ENCODE data around the gene MLLT10. TPM values are rescaled to one million over a fixed set of nuclear protein-coding genes. Genes with fewer than 3 reads are reported as not detected.
"Not testable (repeated sequence)": the region's sequence is repeated elsewhere in the genome, so short reads cannot be mapped to it uniquely, and the experiment has no call there.

MLLT10 gene
- total RNA-seq, 4 donors from 2014 or later: 33.4 to 58.1 (median 43.6) TPM

DNA sequence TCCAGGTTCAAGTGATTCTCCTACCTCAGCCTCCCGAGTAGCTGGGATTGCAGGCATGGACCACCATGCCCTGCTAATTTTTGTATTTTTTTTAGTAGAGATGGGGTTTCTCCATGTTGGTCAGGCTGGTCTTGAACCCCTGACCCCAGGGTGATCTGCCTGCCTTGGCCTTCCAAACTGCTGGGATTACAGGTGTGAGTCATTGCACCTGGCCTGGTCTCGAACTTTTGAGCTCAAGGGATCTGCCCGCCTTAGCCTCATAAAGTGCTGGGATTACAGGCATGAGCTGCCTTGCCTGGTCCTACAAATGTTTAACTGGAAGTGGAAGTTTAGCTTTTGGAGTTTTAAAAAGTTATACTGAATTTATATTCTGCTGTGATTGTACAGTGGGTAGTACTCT is 2.8 kb downstream of the MLLT10 start:
- ATAC-seq (ENCODE audit: low FRiP score) (no peak), DNase-seq (ENCODE audit: low spot score) (no peak)
- TF ChIP-seq, protein P1, sequence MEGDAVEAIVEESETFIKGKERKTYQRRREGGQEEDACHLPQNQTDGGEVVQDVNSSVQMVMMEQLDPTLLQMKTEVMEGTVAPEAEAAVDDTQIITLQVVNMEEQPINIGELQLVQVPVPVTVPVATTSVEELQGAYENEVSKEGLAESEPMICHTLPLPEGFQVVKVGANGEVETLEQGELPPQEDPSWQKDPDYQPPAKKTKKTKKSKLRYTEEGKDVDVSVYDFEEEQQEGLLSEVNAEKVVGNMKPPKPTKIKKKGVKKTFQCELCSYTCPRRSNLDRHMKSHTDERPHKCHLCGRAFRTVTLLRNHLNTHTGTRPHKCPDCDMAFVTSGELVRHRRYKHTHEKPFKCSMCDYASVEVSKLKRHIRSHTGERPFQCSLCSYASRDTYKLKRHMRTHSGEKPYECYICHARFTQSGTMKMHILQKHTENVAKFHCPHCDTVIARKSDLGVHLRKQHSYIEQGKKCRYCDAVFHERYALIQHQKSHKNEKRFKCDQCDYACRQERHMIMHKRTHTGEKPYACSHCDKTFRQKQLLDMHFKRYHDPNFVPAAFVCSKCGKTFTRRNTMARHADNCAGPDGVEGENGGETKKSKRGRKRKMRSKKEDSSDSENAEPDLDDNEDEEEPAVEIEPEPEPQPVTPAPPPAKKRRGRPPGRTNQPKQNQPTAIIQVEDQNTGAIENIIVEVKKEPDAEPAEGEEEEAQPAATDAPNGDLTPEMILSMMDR (IDR thresholded peaks at IDR 0.05): no peak

DNA sequence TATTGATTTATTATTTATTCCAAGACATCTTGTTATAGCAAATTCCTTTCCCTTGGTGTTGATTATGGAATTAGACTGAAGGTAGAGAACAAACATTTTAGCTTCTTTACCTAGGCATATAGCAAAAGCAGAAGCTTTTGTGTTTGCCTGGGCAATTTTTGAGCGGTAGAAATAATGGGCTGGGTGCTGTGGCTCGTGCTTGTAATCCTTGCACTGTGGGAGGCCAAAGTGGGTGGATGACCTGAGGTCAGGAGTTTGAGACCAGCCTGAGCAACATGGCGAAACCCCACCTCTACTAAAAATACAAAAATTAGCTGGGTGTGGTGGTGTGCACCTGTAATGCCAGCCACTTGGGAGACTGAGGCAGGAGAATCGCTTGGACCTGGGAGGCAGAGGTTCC is 6.7 kb downstream of the MLLT10 start:
- DNase-seq (ENCODE audit: low spot score); ATAC-seq (ENCODE audit: low FRiP score): not testable (repeated sequence)

DNA sequence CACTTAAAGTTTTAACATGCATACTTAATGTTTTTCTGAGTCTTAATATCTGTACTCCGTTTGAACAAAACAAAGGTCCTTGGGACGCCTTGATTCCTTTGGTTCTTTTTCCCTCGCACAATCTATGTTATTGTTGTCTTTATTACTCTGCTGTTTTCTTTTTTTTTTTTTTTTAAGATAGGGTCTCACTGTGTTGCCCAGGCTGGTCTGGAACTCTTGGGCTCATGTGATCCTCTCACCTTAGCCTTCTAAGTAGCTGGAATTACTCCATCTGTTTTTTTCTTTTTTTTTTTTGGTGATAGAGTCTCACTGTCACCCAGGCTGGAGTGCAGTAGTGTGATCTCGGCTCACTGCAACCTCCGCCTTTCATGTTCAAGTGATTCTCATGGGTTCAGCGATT is 13.2 kb downstream of the MLLT10 start:
- DNase-seq (ENCODE audit: low spot score) (no peak), ATAC-seq (ENCODE audit: low FRiP score) (no peak)
- TF ChIP-seq, protein P1 (IDR thresholded peaks at IDR 0.05): no peak

DNA sequence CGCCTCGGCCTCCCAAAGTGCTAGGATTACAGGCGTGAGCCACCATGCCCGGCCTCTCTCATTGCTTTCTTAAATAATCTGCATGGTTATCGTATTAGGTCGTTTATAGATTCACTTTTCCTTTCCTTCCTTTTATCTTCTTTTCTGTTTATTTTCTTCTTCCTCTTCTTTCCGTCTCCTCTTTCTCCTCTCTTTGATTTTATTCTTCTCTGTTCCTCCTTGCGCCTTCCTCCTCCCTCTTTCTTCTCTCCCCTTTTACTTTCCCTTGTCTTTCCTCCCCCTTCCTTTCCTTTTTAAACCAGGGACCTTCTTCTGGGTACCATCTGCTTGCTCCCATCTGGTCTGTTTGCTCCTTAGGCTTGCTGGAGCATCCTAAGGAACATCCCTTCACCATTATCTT is 18.6 kb downstream of the MLLT10 start:
- TF ChIP-seq, protein P1 (IDR thresholded peaks at IDR 0.05): no peak
- DNase-seq (ENCODE audit: low spot score): no peak
- ATAC-seq (ENCODE audit: low FRiP score): no peak

DNA sequence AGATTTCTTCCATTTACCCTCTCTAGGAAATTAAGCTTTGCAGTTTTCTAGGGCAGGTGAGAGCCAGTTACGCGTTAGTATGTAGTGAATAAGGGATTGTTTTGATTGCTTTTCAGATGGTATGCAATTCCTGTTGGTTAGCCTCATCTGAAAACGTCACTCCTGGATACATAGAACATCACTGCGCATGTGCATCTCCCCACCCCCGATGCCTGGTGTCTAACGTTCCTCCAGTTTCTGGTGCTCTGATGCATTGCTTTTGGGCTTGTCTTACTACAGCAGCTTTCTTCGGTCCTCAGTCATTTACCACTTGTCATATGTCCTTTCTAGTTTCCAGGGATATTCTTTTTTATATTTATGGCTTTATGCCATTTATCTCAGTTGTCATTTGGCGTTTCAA is 22.5 kb downstream of the MLLT10 start:
- DNase-seq (ENCODE audit: low spot score) (no peak), ATAC-seq (ENCODE audit: low FRiP score) (no peak)
- TF ChIP-seq, protein P1 (IDR thresholded peaks at IDR 0.05): no peak

DNA sequence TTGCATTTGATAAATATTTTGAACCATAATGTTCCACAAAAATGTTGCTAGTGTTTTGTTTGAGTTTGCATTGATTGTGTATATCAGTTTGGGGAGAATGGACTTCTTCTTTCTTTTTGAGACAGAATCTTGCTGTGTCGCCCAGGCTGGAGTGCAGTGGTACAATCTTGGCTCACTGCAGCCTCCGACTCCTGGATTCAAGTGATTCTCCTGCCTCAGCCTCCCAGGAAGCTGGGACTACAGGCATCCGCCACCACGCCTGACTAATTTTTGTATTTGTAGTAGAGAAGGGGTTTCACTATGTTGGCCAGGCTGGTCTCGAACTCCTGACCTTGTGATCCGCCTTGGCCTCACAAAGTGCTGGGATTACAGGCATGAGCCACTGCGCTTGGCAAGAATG is 25.0 kb downstream of the MLLT10 start:
- ATAC-seq (ENCODE audit: low FRiP score); DNase-seq (ENCODE audit: low spot score): not testable (repeated sequence)

DNA sequence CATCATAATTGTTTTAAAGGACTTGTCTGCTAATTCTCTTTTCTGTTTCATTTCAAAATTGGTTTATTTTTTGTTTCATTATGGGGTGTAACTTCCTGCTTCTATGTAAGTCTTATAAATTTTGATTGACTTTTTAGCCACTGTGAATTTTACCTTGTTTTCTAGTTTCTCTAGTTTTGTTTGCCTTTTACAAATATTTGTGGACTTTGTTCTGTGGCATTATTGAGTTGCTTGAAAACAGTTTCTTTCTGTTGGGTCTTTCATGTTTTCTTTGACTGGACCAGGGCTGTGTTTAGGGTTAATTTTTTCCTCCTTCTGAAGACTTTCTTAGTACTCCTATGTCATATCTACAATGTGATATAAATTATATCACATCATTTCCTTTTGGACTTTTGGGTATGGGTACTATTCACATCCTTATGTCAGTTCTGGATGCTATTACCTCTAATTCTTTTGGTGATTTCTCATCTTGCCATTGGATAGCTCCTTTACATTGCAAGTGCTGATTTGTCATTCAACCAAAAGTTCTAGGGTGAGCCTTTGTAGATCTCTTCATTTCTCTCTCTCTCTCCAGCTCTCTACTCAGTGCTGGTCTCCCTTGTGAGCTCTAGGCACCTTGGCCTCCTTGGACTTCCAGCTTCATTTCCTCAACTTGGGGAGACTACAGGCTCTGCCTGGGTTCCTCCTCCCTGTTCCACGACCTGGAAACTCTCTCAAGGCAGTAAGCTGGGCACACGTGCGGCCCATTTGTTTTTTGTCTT is 36.9 kb downstream of the MLLT10 start:
- DNase-seq (ENCODE audit: low spot score) (no peak), ATAC-seq (ENCODE audit: low FRiP score) (no peak)
- TF ChIP-seq, protein P1 (IDR thresholded peaks at IDR 0.05): no peak

DNA sequence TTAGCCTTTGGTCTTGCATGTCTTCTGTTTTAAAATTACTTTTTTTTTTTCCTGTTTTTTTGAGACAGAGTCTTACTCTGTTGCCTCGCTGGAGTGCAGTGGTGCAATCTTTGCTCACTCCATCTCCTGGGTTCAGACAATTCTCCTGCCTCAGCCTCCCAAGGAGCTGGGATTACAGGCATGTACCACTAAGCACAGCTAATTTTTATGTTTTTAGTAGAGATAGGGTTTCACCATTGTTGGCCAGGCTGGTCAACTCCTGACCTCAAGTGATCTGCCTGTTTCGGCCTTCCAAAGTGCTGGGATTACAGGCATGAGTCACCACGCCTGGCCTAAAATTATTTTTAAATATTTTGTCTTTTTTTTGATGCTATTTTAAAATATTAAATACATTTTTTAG is 38.5 kb downstream of the MLLT10 start:
- ATAC-seq (ENCODE audit: low FRiP score) (peak; percentile 62), DNase-seq (ENCODE audit: low spot score) (no peak)
- TF ChIP-seq, protein P1 (IDR thresholded peaks at IDR 0.05): no peak

DNA sequence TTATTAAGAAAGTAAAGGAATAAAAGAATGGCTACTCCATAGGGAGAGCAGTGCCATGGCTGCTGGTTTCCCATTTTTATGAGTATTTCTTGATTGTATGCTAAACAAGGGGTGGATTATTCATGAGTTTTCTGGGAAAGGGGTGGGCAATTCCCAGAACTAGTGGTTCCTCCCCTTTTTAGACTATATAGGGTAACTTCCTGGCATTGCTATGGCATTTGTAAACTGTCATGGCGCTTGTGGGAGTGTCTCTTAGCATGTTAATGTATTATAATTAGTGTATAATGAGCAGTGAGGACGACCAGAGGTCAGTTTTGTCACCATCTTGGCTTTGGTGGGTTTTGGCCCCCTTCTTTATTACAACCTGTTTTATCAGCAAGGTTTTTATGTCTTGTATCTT is 40.5 kb downstream of the MLLT10 start:
- DNase-seq (ENCODE audit: low spot score); ATAC-seq (ENCODE audit: low FRiP score): not testable (repeated sequence)

All from omental fat pad (tissue), 4 donors.